Measurements from ENCODE around the gene LARP1.
A peak's percentile ranks its signal among the peaks of the same experiment; 100 is the strongest.
"Not testable (repeated sequence)": the region's sequence is repeated elsewhere in the genome, so short reads cannot be mapped to it uniquely, and the experiment has no call there.

The LARP1 gene

DNA sequence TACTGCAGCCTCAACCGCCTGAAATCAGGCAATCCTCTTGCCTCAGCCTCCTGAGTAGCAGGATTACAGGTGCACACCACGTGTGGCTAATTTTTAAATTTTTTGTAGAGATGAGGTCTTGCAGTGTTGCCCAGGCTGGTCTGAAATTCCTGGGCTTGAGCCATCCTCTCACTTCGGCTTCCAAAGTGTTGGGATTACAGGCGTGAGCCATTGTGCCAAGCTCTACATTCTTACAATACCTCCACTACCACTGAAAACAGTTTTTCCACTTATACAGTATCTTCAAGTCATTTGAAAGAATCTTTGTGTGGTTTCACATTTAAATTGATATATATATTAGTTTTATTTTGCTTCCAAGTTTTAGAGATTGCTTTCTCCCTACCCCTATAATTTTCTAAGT is 42.6 kb downstream of the LARP1 start:
- DNase-seq: no peak

DNA sequence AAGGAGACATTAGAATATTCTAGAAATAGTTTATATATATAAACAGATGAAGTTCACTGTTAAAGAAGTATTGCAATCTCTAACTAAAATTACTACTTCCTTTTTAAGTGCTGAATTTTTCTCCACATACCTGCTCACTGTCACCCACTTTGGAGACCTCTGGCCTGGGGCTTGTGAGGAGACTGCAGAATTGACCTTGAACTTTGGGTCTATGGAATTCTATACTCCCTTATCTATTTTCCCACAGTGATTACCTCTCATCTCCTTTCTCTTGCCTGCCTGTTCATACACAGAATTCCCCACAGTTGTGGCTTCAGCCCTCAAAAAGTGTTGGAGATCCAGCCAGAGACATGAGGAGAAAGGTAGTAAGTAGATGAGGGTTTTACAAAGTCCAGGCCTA is 45.4 kb downstream of the LARP1 start:
- DNase-seq: no peak

DNA sequence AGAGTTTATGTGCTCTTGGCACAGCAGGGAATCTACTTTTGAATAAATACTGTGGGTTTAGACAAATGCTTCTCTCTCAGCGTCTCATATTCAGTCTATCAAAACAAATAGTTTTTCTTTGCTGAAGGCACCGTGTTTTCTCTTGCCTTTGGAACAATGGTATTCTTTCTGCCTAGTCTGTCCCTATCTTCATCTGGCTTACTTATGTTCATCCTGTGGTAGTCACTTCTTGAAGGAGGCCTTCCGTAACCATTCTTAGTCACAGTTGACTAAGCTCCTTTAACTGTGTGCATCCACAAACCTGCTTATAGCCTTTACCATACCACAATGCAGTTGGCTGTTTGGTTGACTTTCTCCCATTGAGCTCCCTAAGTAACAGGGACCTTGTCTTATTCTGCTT is 45.9 kb downstream of the LARP1 start:
- no peak for DNase-seq

DNA sequence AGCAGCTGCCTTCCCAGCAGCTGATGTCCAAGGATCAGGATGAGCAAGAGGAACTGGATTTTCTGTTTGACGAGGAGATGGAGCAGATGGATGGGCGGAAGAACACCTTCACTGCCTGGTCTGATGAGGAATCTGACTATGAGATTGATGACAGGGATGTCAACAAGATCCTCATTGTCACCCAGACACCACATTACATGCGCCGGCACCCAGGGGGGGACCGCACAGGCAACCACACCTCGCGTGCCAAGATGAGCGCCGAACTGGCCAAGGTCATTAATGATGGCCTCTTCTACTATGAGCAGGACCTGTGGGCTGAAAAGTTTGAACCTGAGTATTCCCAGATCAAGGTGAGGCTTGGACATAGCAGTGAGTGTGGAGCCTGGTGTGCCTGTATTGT is 46.9 kb downstream of the LARP1 start:
- no peak for DNase-seq

DNA sequence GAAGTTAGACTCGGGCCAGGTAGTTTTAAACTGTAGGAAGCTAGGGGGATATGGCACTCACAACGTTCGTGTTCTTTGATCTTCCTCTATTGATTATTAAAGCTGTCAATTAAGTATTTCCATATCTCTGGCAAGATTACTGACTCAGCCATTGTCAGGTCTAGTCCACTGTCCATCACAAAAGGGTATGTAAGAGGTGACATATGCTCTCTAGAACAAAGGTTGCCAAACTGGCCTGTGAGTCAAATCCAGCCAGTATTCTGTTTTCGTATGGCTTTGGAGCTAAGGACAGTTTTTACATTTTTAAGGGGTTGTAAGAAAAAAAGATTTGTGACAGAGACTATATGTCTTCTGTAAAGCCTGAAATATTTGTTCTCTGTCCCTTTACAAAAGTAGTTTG is 51.0 kb downstream of the LARP1 start:
- DNase-seq: no peak

DNA sequence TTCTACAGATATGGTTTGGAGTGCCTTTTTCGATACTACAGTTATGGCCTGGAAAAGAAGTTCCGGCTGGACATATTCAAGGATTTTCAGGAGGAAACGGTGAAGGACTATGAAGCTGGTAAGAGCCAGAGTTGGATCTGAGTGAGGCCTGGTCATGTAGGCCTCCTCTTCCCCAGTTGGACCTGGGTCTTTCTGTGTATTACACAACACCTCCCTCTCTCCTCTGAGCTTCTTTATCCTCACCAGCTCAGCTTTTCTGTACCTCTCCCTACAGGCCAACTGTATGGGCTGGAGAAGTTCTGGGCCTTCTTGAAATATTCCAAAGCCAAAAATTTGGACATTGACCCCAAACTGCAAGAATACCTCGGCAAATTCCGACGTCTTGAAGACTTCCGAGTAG is 56.1 kb downstream of the LARP1 start:
- DNase-seq: no peak

DNA sequence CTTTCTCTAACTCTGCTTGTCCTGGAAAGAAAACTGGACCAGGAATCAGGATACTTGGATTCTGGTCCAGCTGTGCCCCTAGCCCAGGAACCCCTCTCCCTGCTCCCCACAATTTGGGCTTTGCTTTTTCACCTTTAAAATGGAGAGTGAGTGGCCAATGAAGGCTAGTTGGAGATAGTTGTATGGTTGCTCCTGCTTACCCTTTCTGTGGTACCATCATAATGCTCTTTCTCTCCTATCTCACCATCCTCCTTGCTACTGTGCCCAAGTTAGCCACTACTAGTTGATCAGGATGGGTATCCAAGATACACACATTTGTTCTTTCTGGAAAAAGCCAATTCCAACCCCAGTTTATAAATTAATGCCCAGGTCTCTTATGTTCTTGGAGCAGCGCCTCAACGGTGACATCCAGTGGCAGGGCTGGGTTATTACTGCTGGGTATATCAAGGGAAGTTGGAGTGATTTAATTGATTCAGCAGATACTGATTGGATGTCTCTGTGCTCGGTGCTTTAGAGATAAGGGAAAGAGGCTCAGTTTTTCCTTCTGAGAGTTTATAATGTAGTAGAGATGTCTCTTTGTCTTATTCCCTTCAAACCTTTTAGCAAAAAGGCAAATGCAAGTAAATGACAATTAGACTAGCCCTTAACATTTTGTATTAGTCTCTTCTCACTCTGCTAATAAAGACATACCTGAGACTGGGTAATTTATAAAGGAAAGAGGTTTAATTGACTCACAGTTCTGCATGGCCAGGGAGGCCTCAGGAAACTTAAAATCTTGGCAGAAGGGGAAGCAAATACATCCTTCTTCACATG is 56.7 kb downstream of the LARP1 start:
- peak; percentile 68 for DNase-seq

DNA sequence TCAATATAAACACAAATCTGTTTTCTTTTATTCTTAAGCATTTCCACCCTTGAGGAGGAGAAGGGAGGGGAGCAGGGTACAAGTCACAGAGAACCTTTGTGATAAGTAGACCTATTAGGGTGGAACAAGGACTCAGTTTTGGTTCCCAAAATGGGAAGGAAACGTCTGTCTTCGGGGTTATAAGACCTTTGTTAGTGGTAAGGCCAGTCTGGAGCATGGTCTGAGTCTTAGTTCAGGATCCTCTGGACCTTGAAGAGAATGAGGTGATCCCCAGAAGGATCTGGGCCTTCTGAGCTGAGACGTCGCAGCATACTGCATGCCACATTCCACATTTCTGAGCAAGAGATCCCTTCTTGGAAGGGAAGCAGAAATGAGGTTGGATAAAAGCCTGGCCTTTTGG is 58.0 kb downstream of the LARP1 start:
- no peak for DNase-seq

DNA sequence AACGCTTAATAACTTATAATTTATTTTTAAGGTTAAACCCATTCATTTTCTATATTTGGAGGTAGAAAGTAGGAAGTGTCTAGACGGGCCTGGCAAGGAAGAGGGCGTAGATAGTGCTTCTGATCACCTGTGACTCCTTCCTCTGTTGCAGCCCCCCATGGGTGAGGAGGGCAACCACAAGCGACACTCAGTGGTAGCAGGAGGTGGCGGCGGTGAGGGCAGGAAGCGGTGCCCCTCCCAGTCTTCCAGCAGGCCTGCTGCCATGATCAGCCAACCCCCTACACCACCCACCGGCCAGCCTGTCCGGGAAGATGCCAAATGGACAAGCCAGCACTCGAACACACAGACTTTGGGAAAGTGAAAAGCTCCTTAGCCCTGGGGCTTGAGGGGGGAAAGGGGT is 58.6 kb downstream of the LARP1 start:
- no peak for DNase-seq

DNA sequence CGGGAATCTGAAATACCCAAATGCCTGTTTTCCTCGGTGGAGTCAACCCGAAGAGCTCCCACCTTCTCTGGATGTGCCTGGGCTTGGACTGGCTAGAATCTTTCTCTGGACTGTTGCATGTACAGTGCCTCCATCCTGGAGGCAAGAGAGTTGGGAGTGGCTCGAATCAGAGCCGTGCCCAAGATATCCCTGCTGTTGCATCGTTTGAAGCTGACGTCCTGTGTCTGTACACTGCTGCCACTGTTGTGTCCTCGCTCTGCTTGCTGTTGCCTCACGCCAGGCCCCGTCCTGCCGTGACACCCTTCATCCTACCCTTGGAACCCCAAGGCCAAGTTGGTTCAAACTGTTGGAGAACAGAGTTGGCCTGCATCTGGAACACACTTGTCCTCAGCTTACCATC is 59.8 kb downstream of the LARP1 start:
- no peak for DNase-seq

DNA sequence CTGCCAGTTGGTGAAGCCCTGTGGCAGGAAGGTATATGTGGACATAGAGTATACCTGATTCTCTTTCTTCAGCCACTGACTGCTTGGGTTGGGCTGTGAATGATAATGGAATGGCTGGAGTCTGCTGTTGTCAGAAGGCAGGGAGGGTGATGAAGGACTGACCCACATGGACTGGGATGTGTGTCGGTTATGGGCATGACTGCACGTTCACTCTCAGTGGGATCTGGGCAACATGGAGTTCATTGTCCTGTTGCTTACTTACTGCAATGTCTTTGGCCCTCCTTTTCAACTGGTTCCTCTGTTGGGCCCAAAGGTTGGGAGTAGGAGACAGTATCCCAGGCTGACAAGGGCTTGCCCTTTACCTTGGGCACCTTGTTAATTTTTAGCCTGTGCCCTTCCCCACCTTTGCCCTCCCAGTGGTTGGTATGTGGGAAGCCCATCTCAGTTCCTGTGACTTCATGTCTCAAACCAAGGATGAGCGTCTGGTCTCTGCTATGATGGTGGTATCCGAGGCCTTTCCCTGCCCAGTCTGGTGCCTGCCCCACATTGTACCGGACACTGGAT is 60.6 kb downstream of the LARP1 start:
- DNase-seq: no peak

DNA sequence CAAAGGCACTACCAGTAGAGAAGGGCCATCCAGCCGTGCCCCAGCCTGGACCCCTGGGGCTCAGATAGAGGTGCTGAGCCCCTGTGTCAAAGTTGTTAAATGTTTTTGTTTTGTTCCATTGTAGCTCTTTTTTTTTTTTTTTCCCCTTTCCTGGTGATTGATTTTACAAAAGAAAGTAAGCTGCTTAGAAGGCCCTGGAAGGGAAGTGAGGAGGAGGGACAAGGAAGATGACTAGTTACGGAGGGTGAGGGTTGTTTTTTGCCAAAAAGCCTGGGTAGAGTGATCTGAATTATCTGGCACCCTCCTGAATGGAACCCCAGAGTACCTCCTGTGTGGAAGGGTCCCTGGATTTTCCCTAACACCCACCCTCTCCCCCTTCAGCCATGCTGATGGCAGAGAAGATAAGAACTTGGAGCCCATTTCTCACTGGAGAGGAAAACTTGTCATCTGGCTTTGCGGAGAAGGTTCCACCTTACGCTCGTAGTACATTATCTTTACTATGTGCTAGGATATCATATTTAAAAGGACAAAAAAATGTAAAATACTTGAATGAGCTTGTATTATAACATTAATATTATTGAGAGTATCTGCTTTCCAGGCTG is 61.8 kb downstream of the LARP1 start:
- DNase-seq: no peak

DNA sequence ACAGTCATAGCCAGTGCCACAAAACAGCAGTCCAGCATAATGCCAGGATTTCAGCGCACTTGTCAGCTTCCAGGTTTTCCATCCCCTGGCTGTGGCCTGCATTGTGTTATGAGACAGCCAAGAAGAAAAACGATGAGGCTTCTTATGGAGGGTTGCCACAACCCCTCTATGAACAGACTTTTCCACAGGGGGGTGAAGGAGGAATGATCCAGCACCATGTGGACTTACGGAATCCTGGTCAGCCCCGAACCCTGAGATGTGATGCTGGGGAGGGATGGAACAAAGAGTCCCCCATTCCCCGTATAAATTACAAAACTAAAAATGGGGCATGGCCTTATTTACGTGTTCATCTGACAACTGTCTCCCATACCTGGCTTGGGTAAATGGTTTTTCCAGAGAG is 62.6 kb downstream of the LARP1 start:
- no peak for DNase-seq

DNA sequence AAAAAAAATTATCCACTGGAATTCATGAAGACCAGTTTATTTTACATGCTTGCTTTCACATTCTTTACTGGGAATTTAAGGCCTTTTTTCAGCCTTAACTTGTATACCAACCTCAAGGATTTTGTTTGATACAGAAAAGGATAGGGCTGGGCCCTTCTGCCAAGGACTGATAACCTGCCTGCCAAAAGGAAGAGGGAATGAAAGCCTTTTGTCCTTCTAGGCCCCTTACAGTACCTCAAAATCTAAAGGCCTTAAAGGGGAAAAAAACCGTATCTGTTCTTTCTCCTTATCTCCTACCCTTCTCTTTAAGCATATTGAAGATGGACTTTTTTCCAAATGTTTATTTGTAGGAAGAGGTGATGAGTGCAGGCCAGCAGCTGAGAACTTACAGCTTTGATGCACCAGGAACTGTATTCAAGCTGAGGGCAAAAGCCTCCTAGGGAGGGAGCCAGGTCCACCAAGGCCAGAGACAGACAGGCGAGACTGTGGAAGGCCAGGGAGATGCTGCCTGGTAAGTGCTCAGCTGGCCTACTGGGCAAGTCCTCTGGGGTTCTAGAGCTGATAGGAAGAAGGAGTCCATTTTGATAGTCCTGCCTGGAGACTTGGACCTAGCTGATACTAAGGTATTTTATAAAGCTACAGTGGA is 63.4 kb downstream of the LARP1 start:
- no peak for DNase-seq

DNA sequence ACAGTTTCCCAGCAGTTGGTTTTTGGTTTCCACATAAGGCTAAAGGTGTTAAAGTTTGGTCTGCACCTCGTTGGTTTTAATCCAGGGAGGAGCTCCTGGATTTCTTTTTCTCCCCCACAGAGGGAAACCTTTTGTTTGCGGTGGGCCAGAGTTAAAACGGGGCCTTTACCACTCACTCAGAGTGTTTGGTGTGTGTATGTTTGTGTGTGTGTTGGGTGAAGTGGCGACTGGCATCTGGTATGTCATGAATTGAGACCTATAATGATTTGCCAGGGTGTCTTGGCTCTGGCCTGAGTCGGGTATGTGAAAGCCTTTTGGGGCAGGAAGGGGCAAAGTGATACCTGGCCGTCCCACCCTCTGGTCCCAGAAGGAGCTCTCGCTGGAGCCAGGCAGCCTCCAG is 64.4 kb downstream of the LARP1 start:
- no peak for DNase-seq

DNA sequence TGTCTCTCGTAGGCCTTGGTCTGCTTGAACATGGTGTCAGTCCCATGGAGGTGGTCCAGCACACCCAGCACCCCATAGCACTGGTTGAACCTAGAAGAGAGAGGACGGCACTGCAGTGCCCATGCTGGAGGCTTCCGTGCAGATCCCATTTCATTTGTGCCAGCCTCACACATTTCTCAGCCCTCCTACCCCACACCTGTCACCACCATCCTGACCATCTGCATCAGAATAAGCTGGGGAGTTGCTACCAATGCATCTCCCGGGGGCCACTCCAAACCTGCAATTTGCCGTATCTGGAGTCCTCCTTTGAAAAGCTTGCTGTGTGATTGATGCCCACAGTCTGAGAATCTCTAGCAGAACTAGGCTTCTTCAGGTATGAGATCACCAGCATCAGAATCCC is 65.2 kb downstream of the LARP1 start:
- no peak for DNase-seq

DNA sequence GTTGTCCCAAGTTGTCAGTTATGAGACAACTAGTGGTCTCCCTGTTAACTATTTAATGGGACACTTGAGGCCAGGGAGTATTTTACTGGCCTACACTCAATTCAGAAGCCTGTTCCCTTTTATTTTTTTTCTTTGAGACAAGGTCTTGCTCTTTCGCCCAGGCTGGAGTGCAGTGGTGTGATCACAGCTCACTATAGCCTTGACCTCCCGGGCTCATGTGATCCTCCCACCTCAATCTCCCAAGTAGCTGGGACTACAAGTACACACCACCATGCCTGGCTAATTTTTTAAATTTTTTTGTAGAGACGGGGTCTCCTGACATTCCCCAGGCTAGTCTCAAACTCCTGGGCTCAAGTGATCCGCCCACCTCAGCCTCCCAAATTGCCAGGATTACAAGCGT is 67.7 kb downstream of the LARP1 start:
- not testable (repeated sequence) for DNase-seq

DNA sequence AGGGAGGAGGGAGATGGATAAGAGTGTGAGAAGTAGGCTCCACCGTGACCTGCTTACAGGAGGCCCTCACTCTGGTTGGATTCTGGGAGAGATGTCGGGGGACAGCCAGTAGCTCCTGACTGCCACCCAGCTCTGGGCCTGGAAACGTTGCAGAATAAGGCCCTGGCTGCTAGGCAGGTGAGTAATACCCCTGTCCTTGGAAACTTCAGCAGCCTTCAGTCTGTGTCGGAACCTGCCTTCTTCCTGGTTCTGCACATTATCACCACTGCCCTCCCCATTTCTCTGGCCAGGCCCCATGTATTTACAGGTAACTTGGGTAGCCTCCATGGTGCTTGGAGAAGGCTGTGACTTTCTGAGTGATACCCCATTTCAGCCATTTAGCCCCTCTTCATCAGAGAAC is 68.4 kb downstream of the LARP1 start:
- DNase-seq: no peak

DNA sequence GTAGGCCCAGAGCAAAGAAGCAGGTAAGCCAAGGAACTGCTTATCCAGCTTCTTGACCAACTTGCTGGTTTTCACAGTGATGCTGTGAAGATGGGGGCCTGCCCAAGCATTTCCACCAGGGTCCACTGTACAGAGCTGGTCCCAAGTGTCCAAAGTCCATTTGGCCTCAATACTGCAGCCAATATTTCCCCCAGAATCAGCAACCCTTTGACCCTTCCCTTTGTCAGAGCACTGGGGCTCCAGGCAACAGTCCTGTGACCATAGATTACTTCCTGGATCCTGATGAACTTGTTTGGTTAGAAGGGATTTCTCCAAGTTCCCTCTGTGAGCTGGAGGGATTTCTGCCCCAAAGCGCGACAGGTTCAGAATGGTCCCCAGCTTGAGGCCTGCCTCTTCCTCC is 68.9 kb downstream of the LARP1 start:
- no peak for DNase-seq

DNA sequence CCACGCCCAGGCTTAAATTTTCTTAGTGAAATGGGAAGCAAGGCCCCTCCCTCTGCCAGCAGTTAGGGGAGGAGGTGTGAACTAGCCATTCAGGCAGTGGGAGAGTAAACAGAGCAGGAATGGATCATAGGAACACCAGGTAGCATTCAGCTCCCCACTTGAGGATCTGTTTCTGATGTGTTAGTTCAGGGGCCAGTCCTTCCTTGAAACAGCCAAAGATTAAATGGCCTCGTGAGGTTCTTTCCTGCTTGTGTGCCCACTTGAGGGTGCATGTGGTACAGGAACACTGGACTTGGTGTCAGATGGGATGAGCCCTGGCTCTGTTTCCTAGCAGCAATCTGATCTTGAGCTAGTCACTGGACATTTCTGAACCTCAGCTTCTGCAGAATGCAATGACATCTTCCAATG is 74.0 kb downstream of the LARP1 start:
- DNase-seq: no peak

DNA sequence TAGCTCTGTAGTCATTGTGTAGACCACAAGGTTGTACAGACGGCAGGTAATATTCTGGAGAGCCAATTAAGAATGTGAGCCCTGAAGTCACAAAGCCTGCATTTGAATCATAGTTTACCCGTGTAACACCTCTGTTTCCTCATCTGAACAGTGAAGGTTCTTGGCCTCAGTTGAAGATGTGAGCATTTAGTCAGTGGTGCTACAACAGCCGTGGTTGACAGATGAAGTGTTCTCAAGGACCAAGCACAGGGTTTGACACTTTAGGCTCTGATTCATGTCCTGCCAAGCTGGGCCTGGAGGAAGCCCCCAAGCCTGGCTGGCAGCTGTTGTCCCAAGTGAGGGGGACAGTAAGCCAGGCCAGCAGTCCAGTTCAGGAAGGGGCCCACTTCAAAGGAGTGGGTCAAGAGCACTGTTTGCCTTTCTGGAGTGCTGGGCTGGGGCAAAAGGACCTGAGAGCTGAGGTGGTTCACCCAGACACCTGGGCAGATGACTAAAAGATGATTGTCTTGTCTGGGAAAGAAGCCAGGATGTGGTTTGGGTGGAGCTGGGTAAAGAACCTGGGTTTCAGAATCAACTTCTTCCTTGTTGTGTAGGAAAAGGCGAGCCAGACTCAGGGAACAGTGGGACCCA is 74.5 kb downstream of the LARP1 start:
- DNase-seq: peak; percentile 23

DNA sequence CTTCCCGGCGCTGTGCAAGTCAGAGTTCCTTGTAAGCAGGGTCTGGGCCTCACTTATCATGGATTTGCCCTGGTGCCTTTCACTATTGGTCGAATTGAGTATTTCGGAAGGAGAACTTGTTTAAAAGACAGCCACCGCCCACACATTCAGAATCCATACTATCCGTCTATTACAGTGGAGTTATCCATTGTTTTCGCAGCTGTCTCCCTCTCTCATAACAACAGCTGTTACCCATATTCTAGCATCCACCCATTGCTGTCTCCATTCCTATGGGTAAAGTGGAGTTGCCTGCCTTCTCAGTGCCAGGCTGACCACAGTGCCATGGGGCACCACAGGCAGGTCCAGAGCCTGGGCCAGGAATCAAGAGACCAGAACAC is 75.0 kb downstream of the LARP1 start:
- DNase-seq: no peak

DNA sequence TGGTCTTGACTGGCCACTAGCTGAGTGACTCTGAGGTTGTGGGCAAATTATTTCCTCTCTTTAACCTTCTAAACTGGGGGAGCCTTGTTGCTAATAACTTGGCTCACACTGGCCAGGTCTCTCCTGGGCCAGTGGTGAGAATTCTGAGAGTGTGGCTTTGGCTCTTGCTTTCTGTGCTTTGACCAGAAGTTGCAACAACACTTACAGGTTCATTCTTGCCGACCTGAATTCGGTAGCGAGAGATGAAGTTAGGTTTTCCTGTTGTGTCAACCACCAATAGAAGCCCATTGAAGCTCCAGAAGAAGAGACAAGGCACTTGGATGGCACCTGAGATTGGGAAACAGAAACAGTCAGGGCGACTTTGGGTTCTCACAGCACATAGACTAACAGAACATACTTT is 75.4 kb downstream of the LARP1 start:
- no peak for DNase-seq

DNA sequence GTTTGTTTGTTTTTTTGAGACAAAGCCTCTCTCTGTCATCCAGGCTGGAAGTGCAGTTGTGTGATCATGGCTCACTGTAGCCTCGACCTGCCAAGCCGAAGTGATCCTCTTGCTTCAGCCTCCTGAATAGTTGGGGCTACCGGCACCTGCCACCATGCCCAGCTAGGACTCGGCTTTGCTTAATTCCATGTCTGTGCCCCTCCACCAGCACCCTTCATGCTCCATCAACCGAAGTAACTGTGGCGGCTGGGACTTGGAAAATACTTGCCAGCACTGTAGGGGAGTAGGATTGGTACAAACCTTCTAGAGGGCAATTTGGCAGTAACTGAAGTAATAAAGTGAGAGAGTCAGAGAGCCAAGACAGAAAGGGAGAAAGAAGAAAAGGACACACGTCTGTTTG is 76.3 kb downstream of the LARP1 start:
- no peak for DNase-seq

All from stimulated activated CD4-positive, alpha-beta T cell treated with anti-CD3 and anti-CD28 coated beads, Interleukin-15, amount 100 ng/mL, for 24 hours (primary cell).